Lung (tissue), 12 donors: ENCODE data around the gene DBF4. TPM values are rescaled to one million over a fixed set of nuclear protein-coding genes. Genes with fewer than 3 reads are reported as not detected.
"Not testable (repeated sequence)": the region's sequence is repeated elsewhere in the genome, so short reads cannot be mapped to it uniquely, and the experiment has no call there.

Experiments used
- ATAC-seq: fragments of 200-7000 bp; cut with Tn5 transposase; one replicate; pipeline ENCODE4 v1.9.1; 2020; ENCODE audit warnings: moderate number of reproducible peaks; ENCODE audit not compliant: insufficient read depth, low FRiP score
- DNase-seq, 3 donors: peaks; one replicate each; pipeline ENCODE4 v3.0.0-alpha.2; 2013 to 2017
- H3K27ac ChIP-seq, 2 donors: one replicate each; pipeline ENCODE4 v1.5.1; 2013; ENCODE audit warnings: mild to moderate bottlenecking in 2 of 2, moderate library complexity in 2 of 2, control low read depth in 1 of 2, inconsistent platforms in 1 of 2, low read depth in 1 of 2, low read length in 1 of 2
- H3K27me3 ChIP-seq, 3 donors: one replicate each; pipeline ENCODE4 v1.5.1; 2013; ENCODE audit warnings: low read length in 2 of 3; ENCODE audit not compliant: control insufficient read depth in 3 of 3, insufficient read depth in 3 of 3
- H3K36me3 ChIP-seq, 4 donors: one replicate each; pipeline ENCODE4 v1.5.1; 2013; ENCODE audit warnings: low read length in 4 of 4, mild to moderate bottlenecking in 1 of 4, moderate library complexity in 1 of 4; ENCODE audit not compliant: control insufficient read depth in 4 of 4, insufficient read depth in 4 of 4
- H3K4me1 ChIP-seq, 5 donors: one replicate each; pipeline ENCODE4 v1.5.1; 2013; ENCODE audit warnings: low read length in 5 of 5, mild to moderate bottlenecking in 2 of 5, moderate library complexity in 1 of 5; ENCODE audit not compliant: control insufficient read depth in 5 of 5, insufficient read depth in 5 of 5
- H3K4me3 ChIP-seq: one replicate; pipeline ENCODE4 v1.5.1; 2013; ENCODE audit warnings: mild to moderate bottlenecking, control low read depth, moderate library complexity
- H3K9ac ChIP-seq, 2 donors: one replicate each; pipeline ENCODE4 v1.5.1; 2013; ENCODE audit warnings: low read length in 2 of 2, control low read depth in 1 of 2; ENCODE audit not compliant: insufficient read depth in 1 of 2
- H3K9me3 ChIP-seq, 4 donors: one replicate each; pipeline ENCODE4 v1.5.1; 2013; ENCODE audit warnings: low read length in 3 of 4, mild to moderate bottlenecking in 1 of 4, moderate library complexity in 1 of 4; ENCODE audit not compliant: control insufficient read depth in 4 of 4, insufficient read depth in 3 of 4
- CTCF ChIP-seq: IDR thresholded peaks from 2 replicates; pipeline ENCODE4 v1.5.1; 2012; ENCODE audit warnings: mild to moderate bottlenecking; ENCODE audit errors: control extremely low read depth, extremely low read depth
- WGBS, 2 donors: extraction: QIAGEN DNeasy Blood & Tissue Kit; methylation state at CpG; one replicate each; pipeline ENCODE4 v1.1.7; 2013; 5-methylcytosine and 5-hydroxymethylcytosine counted together
- polyA plus RNA-seq, 2 donors: library from polyadenylated mRNA; stranded (reverse); fragments of 200-250 nt; gene quantifications; one replicate each; pipeline ENCODE4 v1.2.1, GENCODE V29; 2013
- total RNA-seq, 2 donors: library from RNA; depleted of rRNA in 1 of 2; stranded (reverse); fragments of >200 nt in 1 of 2; gene quantifications; one replicate each; pipeline ENCODE4 v1.2.1, GENCODE V29; 2014 to 2021
- donor health status: control.
- donor health status: control.
- donor health status: Bipolar disorder and iron deficiency.
- donor health status: healthy.
- donor health status: DM: yes; HTN: yes; CAD: no.

Gene DBF4
- total and polyA plus RNA-seq, 4 donors, result 4.0 to 12.7 (median 8.1) TPM

GRCh38 chr7:87941138-87941537 lies 64.8 kb downstream of the DBF4 start:
- H3K4me3 ChIP-seq, result no peak overlapping the region
- no peak overlapping the region for H3K9ac ChIP-seq
- no peak overlapping the region for H3K27ac ChIP-seq
- 94 to 97% methylated on average over 4 of the region's 4 CpGs for WGBS, 2 donors
- H3K9me3 ChIP-seq, result no peaks in the 10 kb centered on the region
- no peak for DNase-seq
- no peak for TF ChIP-seq CTCF
- H3K4me1 ChIP-seq, result no peaks in the 10 kb centered on the region
- H3K27me3 ChIP-seq, result no peaks in the 10 kb centered on the region
- peaks cover 0 to 3% (median 0%) of the 10 kb centered on the region in 4 donors for H3K36me3 ChIP-seq
- no peak for ATAC-seq

GRCh38 chr7:87944547-87944946 lies 68.3 kb downstream of the DBF4 start:
- ATAC-seq (no peak), DNase-seq (no peak)
- Histone ChIP-seq H3K4me3 (no peak overlapping the region), H3K9me3 (no peaks in the 10 kb centered on the region), H3K36me3 (no peaks in the 10 kb centered on the region), H3K27ac (no peak overlapping the region), H3K4me1 (no peaks in the 10 kb centered on the region), H3K9ac (no peak overlapping the region), H3K27me3 (no peaks in the 10 kb centered on the region)
- WGBS, 2 donors, result 83 to 88% methylated on average over 3 of the region's 3 CpGs
- no peak for TF ChIP-seq CTCF

- H3K27me3 ChIP-seq, ATAC-seq, H3K9me3 ChIP-seq, DNase-seq, H3K27ac ChIP-seq, H3K4me1 ChIP-seq, H3K4me3 ChIP-seq, H3K36me3 ChIP-seq, H3K9ac ChIP-seq: not testable (repeated sequence)
Measured at GRCh38 chr7:87945926-87946325, 69.6 kb downstream of the DBF4 start.

- no peak for TF ChIP-seq CTCF
- Histone ChIP-seq H3K27me3 (no peaks in the 10 kb centered on the region), H3K9me3 (no peaks in the 10 kb centered on the region), H3K9ac (no peak overlapping the region), H3K4me1 (no peaks in the 10 kb centered on the region), H3K4me3 (no peak overlapping the region), H3K27ac (no peak overlapping the region), H3K36me3 (no peaks in the 10 kb centered on the region)
- ATAC-seq (no peak), DNase-seq (no peak)
Measured at GRCh38 chr7:87948371-87948770, 72.1 kb downstream of the DBF4 start.

Other genes with a start within 250 kb of the DBF4 start
- 1 to 10 TPM in 1 of 2 donors, under 1 TPM in 1; 0.34 to 1.5 TPM for gene RUNDC3B, start 248.1 kb upstream of the DBF4 start, total RNA-seq
- under 1 TPM; 0.11 to 0.14 TPM for gene RUNDC3B, start 248.1 kb upstream of the DBF4 start, polyA plus RNA-seq
- gene SLC25A40, start 133 bp upstream of the DBF4 start, total RNA-seq, result 10 to 100 TPM; 20.2 to 36.6 TPM
- gene SLC25A40, start 133 bp upstream of the DBF4 start, polyA plus RNA-seq, result 10 to 100 TPM in 1 of 2 donors, 1 to 10 TPM in 1; 6.4 to 13.1 TPM
- 10 to 100 TPM in 1 of 2 donors, 1 to 10 TPM in 1; 1.7 to 17.7 TPM for gene ADAM22, start 57.8 kb downstream of the DBF4 start, total RNA-seq
- under 1 TPM; 0.13 to 0.26 TPM for gene ADAM22, start 57.8 kb downstream of the DBF4 start, polyA plus RNA-seq